Transverse colon (tissue), 4 donors: Measurements from ENCODE around the gene GCNT1. TPM values are rescaled to one million over a fixed set of nuclear protein-coding genes. Genes with fewer than 3 reads are reported as not detected.
A peak's percentile ranks its signal among the peaks of the same experiment; 100 is the strongest.

Experiments
- DNase-seq: peaks from one replicate; pipeline ENCODE4 v3.0.0-alpha.2; 2019
- H3K27ac ChIP-seq, 4 donors: fragments of 200-600 bp; sonication (generic); 2 replicates each; pipeline ENCODE4 v1.5.1; 2016 to 2018; ENCODE audit warnings: inconsistent platforms in 4 of 4
- H3K27me3 ChIP-seq: fragments of 200-600 bp; sonication (generic); 2 replicates; pipeline ENCODE4 v1.5.1; 2017; ENCODE audit warnings: inconsistent platforms
- H3K36me3 ChIP-seq, 4 donors: fragments of 200-600 bp; sonication (generic); 2 replicates each; pipeline ENCODE4 v1.5.1; 2017 to 2019; ENCODE audit warnings: inconsistent platforms in 4 of 4
- H3K4me1 ChIP-seq, 4 donors: fragments of 200-600 bp; sonication (generic); 2 replicates each; pipeline ENCODE4 v1.5.1; 2017 to 2020; ENCODE audit warnings: inconsistent platforms in 4 of 4
- H3K4me3 ChIP-seq, 4 donors: fragments of 200-600 bp; sonication (generic); 1 replicate in 1 of 4; 2 replicates in 3 of 4; pipeline versions ENCODE4 v1.5.1 to v1.6.1; 2017 to 2019; ENCODE audit warnings: inconsistent platforms in 4 of 4
- H3K9me3 ChIP-seq, 2 donors: fragments of 200-600 bp; sonication (generic); 2 replicates each; pipeline ENCODE4 v1.5.1; 2017 to 2019; ENCODE audit warnings: inconsistent platforms in 2 of 2
- CTCF ChIP-seq, 5 experiments: fragments of 200-600 bp in 3 of 5; fragments of 450-650 bp in 2 of 5; sonication (generic) in 3 of 5; IDR thresholded peaks; 1 replicate in 2 of 5; 2 replicates in 3 of 5; pipeline ENCODE4 v1.5.1; 2016 to 2017; ENCODE audit warnings: antibody characterized with exemption in 5 of 5, inconsistent platforms in 3 of 5, mild to moderate bottlenecking in 2 of 5, moderate library complexity in 1 of 5
- EP300 ChIP-seq: sonication (generic); formaldehyde crosslinking; IDR thresholded peaks from one replicate; pipeline ENCODE4 v1.6.1; 2017; ENCODE audit warnings: antibody characterized with exemption, low read depth
- POLR2A ChIP-seq: fragments of 450-650 bp; IDR thresholded peaks from one replicate; pipeline ENCODE4 v1.6.1; 2016; ENCODE audit warnings: antibody characterized with exemption, mild to moderate bottlenecking, moderate library complexity
- POLR2AphosphoS5 ChIP-seq, 3 donors: sonication (generic); formaldehyde crosslinking; IDR thresholded peaks; one replicate each; pipeline ENCODE4 v1.6.1; 2016; ENCODE audit warnings: antibody characterized with exemption in 3 of 3
- WGBS, 2 donors: methylation state at CpG; one replicate each; pipeline ENCODE4 v1.1.5; 2018; ENCODE audit warnings: low coverage in 1 of 2; 5-methylcytosine and 5-hydroxymethylcytosine counted together
- in situ Hi-C, 4 donors: fragments of 200-750 bp; cut with MboI; loops; one replicate each; pipeline versions ENCODE4 v1.15.0 to v1.15.1; 2017; ENCODE audit warnings: low sequenced_read_pairs in 3 of 4, low pct_ligation_motif_present in 1 of 4, low pct_unique_long_range_greater_than_20kb in 1 of 4
- intact Hi-C: fragments of 100-400 bp; cut with DNase I; formaldehyde crosslinking; loops from one replicate; pipeline ENCODE4 v1.15.1; 2023; ENCODE audit warnings: low total_unique reads
- total RNA-seq, 4 donors: library from RNA; depleted of rRNA; stranded (reverse); fragments of >200 nt; gene quantifications; one replicate each; pipeline ENCODE4 v1.1.0, GENCODE V29; 2016

Gene GCNT1
- total RNA-seq, 4 donors from 2014 or later = 12.7 to 52.0 (median 27.8) TPM

GRCh38 chr9:76415154-76415553, 43.8 kb upstream of the GCNT1 start:
- H3K9me3 ChIP-seq = peaks cover 0 to 7% of the 10 kb centered on the region in 2 donors
- H3K4me3 ChIP-seq = no peak overlapping the region
- DNase-seq = no peak
- no peak for TF ChIP-seq EP300
- TF ChIP-seq CTCF (IDR thresholded peaks at IDR 0.05) = no peak
- TF ChIP-seq POLR2AphosphoS5 (IDR thresholded peaks at IDR 0.05) = no peak
- no peak for TF ChIP-seq POLR2A
- H3K27me3 ChIP-seq = no peaks in the 10 kb centered on the region
- in situ Hi-C loops (no loop called here), intact Hi-C loops (no loop called here)
- H3K4me1 ChIP-seq = peaks cover 0 to 13% (median 0%) of the 10 kb centered on the region in 4 donors
- no peaks in the 10 kb centered on the region for H3K36me3 ChIP-seq
- WGBS, 2 donors = 88% methylated on average over 2 of the region's 2 CpGs; no CpG with 5 or more reads in 1 of the 2 donors
- H3K27ac ChIP-seq = no peak overlapping the region

DNA sequence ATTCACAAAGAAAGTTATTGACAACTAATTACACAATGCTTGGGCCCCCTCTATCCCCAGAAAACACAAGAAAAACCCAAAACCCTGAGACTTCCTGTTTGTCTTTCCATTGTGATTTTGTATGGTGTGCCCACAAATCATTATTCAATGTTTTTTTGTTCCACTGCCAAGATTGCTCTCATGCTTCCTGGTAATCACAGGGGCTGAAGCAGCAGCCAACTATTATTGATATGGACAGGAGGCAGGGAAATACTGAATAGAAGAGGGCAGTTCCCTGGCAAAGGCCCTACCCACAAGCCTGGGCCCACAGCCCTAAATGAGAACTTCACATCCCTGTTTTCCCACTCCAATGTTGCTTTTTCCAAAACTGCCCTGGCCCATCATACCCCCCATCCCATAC, 43.3 kb upstream of the GCNT1 start:
- peaks cover 0 to 7% of the 10 kb centered on the region in 2 donors for H3K9me3 ChIP-seq
- H3K27ac ChIP-seq = no peak overlapping the region
- no peak overlapping the region for H3K4me3 ChIP-seq
- in situ Hi-C loops = no loop called here
- intact Hi-C loops = no loop called here
- no peak for DNase-seq
- peaks cover 0 to 13% (median 0%) of the 10 kb centered on the region in 4 donors for H3K4me1 ChIP-seq
- H3K36me3 ChIP-seq = no peaks in the 10 kb centered on the region
- no peaks in the 10 kb centered on the region for H3K27me3 ChIP-seq
- no peak for TF ChIP-seq EP300
- no peak for TF ChIP-seq POLR2A
- no peak for TF ChIP-seq CTCF (IDR thresholded peaks at IDR 0.05)
- no peak for TF ChIP-seq POLR2AphosphoS5 (IDR thresholded peaks at IDR 0.05)

DNA sequence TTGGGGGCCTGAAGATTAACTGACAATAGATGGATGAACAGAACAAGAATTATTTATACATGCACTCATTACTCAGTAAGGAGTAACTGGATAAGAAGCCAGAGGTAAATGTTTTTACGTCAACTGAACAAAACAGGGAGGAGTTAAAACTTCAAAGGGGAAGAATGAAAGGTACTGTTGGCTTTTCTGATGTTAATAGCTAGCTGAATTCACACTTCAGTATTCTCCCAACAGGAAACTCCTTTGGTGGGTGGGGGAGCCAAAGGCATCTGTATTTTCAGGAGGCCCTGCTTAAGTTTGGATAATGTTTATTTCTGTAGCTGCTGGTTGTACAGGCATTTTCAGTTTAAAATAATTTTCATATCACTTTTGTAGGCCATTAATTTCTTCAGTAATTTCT, 41.6 kb upstream of the GCNT1 start:
- H3K36me3 ChIP-seq = no peaks in the 10 kb centered on the region
- no peak overlapping the region for H3K4me3 ChIP-seq
- in situ Hi-C loops (no loop called here), intact Hi-C loops (no loop called here)
- WGBS, 2 donors = 66% methylated on average over 1 of the region's 1 CpG; no CpG with 5 or more reads in 1 of the 2 donors
- H3K4me1 ChIP-seq = peaks cover 0 to 13% (median 0%) of the 10 kb centered on the region in 4 donors
- H3K27me3 ChIP-seq = no peaks in the 10 kb centered on the region
- DNase-seq = no peak
- no peak for TF ChIP-seq POLR2A
- TF ChIP-seq EP300 = no peak
- no peak for TF ChIP-seq POLR2AphosphoS5 (IDR thresholded peaks at IDR 0.05)
- no peak for TF ChIP-seq CTCF (IDR thresholded peaks at IDR 0.05)
- H3K9me3 ChIP-seq = peaks cover 0 to 7% of the 10 kb centered on the region in 2 donors
- no peak overlapping the region for H3K27ac ChIP-seq

GRCh38 chr9:76419782-76420380, 39.1 kb upstream of the GCNT1 start:
- no peak for DNase-seq
- 62 to 67% methylated on average over 2 of the region's 2 CpGs for WGBS, 2 donors
- Histone ChIP-seq H3K27ac (no peak overlapping the region), H3K36me3 (no peaks in the 10 kb centered on the region), H3K4me1 (peaks cover 0 to 13% (median 0%) of the 10 kb centered on the region in 4 donors), H3K27me3 (no peaks in the 10 kb centered on the region), H3K4me3 (no peak overlapping the region), H3K9me3 (no peaks in the 10 kb centered on the region)
- TF ChIP-seq POLR2A = no peak
- TF ChIP-seq CTCF (IDR thresholded peaks at IDR 0.05) = peak; percentile 34 to 64 (median 55)
- in situ Hi-C loops = no loop called here
- intact Hi-C loops = no loop called here
